ENCODE results near the gene FFAR3. TPM values are rescaled to one million over a fixed set of nuclear protein-coding genes. Genes with fewer than 3 reads are reported as not detected.

The FFAR3 gene
- polyA plus RNA-seq, 1 donor (not counting 4 experiments of a cell fraction or from before 2014, with no cell fraction given): not detected

DNA sequence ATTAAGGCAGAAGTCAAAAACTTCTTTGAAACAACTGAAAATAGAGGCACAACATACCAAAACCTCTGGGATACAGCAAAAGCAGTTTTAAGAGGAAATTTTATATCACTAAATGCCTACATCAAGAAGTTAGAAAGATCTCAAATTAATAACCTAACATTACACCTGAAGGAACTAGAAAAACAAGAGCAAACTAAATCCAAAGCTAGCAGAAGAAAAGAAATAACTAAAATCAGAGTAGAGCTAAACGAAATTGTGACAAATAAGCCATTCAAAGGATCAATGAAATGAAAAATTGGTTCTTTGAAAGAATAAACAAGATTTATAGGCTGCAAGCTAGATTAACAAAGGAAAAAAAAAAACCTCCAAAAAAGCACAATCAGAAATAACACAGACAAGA lies 10.1 kb downstream of the FFAR3 start:
- Histone ChIP-seq H3K9me3 (ENCODE audit: control insufficient read depth, low read depth, low read length) (no peaks in the 10 kb centered on the region), H3K79me2 (ENCODE audit: control insufficient read depth, insufficient read depth, low read length) (no peaks in the 10 kb centered on the region), H3K36me3 (ENCODE audit: control insufficient read depth in 2 of 2, extremely low read depth in 1 of 2, insufficient read depth in 2 of 2, low read length in 2 of 2) (no peaks in the 10 kb centered on the region), H3K27me3 (ENCODE audit: control insufficient read depth, extremely low read depth, insufficient read depth, low read length) (no peaks in the 10 kb centered on the region), H3K9ac (ENCODE audit: control insufficient read depth, extremely low read depth, insufficient read depth, low read length) (no peak overlapping the region), H3K9me1 (ENCODE audit: control insufficient read depth, extremely low read depth, insufficient read depth, low read length) (no peaks in the 10 kb centered on the region), H3K4me2 (ENCODE audit: control insufficient read depth, extremely low read depth, insufficient read depth, low read depth, low read length) (no peak overlapping the region), H4K20me1 (ENCODE audit: control insufficient read depth, extremely low read depth, insufficient read depth, low read length) (no peaks in the 10 kb centered on the region), H2AFZ (ENCODE audit: control insufficient read depth, low read length) (no peak overlapping the region), H3K27ac (ENCODE audit: control insufficient read depth, insufficient read depth, low read length) (no peak overlapping the region), H3K4me1 (ENCODE audit: control insufficient read depth, extremely low read depth, insufficient read depth, low read length) (no peaks in the 10 kb centered on the region), H3K4me3 (ENCODE audit: control insufficient read depth in 2 of 3, extremely low read depth in 1 of 3, insufficient read depth in 2 of 3, low read depth in 1 of 3, low read length in 3 of 3) (no peak overlapping the region)
- DNase-seq (ENCODE audit: low read depth, low spot score): no peak
- FAIRE-seq: no peak
- TF ChIP-seq, protein P1, sequence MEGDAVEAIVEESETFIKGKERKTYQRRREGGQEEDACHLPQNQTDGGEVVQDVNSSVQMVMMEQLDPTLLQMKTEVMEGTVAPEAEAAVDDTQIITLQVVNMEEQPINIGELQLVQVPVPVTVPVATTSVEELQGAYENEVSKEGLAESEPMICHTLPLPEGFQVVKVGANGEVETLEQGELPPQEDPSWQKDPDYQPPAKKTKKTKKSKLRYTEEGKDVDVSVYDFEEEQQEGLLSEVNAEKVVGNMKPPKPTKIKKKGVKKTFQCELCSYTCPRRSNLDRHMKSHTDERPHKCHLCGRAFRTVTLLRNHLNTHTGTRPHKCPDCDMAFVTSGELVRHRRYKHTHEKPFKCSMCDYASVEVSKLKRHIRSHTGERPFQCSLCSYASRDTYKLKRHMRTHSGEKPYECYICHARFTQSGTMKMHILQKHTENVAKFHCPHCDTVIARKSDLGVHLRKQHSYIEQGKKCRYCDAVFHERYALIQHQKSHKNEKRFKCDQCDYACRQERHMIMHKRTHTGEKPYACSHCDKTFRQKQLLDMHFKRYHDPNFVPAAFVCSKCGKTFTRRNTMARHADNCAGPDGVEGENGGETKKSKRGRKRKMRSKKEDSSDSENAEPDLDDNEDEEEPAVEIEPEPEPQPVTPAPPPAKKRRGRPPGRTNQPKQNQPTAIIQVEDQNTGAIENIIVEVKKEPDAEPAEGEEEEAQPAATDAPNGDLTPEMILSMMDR (optimal IDR thresholded peaks at IDR 0.05 in 1 of 3, IDR thresholded peaks at IDR 0.05 in 1 of 3, conservative IDR thresholded peaks at IDR 0.05 in 1 of 3; ENCODE audit: extremely low read depth in 1 of 3, insufficient read depth in 2 of 3, low read length in 3 of 3): no peak
- no peak for TF ChIP-seq EZH2 (IDR thresholded peaks at IDR 0.05; ENCODE audit: low read length)
- dilution Hi-C loops (cut with MboI; ENCODE audit: extremely low pct_ligation_motif_present, low sequenced_read_pairs): no loop called here

DNA sequence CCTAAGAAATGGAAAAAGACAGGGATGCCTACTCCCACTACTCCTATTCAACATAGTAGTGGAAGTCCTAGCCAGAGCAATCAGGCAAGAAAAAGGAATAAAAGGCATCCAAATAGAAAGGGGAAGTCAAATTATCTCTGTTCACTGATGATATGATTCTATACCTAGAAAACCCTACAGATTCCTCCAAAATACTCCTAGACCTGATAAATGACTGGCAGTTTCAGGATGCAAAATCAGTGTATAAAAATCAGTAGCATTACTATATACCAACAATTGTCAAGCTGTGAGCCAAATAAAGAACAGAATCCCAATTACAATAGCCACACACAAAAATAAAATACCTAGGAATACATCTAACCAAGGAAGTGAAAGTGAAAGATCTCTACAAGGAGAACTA lies 11.3 kb downstream of the FFAR3 start:
- H2AFZ ChIP-seq (ENCODE audit: control insufficient read depth, low read length): no peak overlapping the region
- no peak overlapping the region for H3K9ac ChIP-seq (ENCODE audit: control insufficient read depth, extremely low read depth, insufficient read depth, low read length)
- dilution Hi-C loops (cut with MboI; ENCODE audit: extremely low pct_ligation_motif_present, low sequenced_read_pairs): no loop called here
- FAIRE-seq (no peak), DNase-seq (ENCODE audit: low read depth, low spot score) (no peak)
- no peaks in the 10 kb centered on the region for H3K9me3 ChIP-seq (ENCODE audit: control insufficient read depth, low read depth, low read length)
- H3K36me3 ChIP-seq (ENCODE audit: control insufficient read depth in 2 of 2, extremely low read depth in 1 of 2, insufficient read depth in 2 of 2, low read length in 2 of 2): no peaks in the 10 kb centered on the region
- no peaks in the 10 kb centered on the region for H3K9me1 ChIP-seq (ENCODE audit: control insufficient read depth, extremely low read depth, insufficient read depth, low read length)
- no peaks in the 10 kb centered on the region for H3K27me3 ChIP-seq (ENCODE audit: control insufficient read depth, extremely low read depth, insufficient read depth, low read length)
- no peak overlapping the region for H3K4me2 ChIP-seq (ENCODE audit: control insufficient read depth, extremely low read depth, insufficient read depth, low read depth, low read length)
- TF ChIP-seq EZH2 (IDR thresholded peaks at IDR 0.05; ENCODE audit: low read length): no peak
- TF ChIP-seq, protein P1 (optimal IDR thresholded peaks at IDR 0.05 in 1 of 3, IDR thresholded peaks at IDR 0.05 in 1 of 3, conservative IDR thresholded peaks at IDR 0.05 in 1 of 3; ENCODE audit: extremely low read depth in 1 of 3, insufficient read depth in 2 of 3, low read length in 3 of 3): no peak
- H3K27ac ChIP-seq (ENCODE audit: control insufficient read depth, insufficient read depth, low read length): no peak overlapping the region
- H3K4me1 ChIP-seq (ENCODE audit: control insufficient read depth, extremely low read depth, insufficient read depth, low read length): no peaks in the 10 kb centered on the region
- no peaks in the 10 kb centered on the region for H3K79me2 ChIP-seq (ENCODE audit: control insufficient read depth, insufficient read depth, low read length)
- H3K4me3 ChIP-seq (ENCODE audit: control insufficient read depth in 2 of 3, extremely low read depth in 1 of 3, insufficient read depth in 2 of 3, low read depth in 1 of 3, low read length in 3 of 3): no peak overlapping the region
- no peaks in the 10 kb centered on the region for H4K20me1 ChIP-seq (ENCODE audit: control insufficient read depth, extremely low read depth, insufficient read depth, low read length)
